GM19467 (cell line): ENCODE measurements around the gene DAB2IP.

Source experiments
- ATAC-seq: cut with Tn5 transposase; IDR thresholded peaks from one replicate; pipeline ENCODE4 v1.9.1; 2021; ENCODE audit warnings: mild to moderate bottlenecking, moderate library complexity; ENCODE audit not compliant: unreplicated experiment

The DAB2IP gene

DNA sequence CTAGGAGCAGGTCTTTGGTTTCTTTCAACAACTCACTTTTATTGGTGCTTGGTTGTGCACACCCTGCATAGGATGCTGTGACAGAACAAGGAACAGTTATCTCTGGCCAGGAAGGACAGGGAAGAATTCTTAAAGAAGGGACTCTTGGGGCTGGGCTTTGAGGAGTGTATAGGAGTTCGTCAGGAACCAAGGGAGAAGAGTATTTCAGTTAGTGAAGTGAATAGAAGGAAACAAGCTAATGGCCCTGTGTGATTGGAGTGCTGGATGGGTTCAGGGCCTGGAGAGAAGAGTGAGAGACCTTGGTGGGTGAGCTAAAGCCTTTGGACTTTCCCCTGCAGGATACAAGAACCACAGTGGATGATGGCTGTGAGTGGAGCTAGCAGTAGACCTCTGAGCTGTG is 32.2 kb downstream of the DAB2IP start:
- ATAC-seq = no peak

DNA sequence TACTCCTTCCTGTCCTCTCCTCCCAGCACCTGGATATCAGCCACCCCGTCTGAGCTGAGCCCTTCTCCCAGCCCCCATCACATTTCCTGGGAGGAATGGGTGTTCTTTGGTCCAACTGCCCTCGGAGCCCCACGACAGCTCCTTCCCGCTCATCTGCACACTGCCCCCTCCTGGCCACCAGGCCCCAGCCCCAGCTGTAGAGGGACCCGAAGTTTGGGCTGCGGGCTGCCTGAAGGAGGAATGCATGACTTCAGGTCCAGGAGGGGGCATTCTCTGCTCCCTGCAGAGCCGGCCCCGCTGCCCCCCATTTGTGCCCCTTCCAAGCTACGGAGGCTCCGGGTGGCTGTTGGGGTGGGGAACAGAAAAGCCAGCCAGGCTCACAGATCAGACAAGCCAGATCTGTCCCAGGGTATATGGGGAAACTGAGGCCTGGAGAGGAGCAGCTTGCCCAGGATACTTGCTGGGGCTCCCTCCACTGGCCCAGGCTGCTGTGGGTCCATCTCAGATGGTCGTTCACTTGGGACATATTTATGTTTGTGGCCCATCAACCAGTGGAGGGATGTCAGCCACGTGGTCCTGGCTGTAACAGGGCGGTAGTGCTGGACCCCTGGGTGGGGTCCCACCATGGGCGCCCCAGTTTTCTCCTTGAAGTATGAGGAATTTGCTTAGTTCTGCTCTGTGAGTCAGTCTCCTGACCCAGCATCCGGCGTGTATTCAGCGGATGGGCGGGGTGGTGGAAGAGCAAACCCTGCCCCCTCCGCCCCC is 33.1 kb downstream of the DAB2IP start:
- ATAC-seq = no peak

DNA sequence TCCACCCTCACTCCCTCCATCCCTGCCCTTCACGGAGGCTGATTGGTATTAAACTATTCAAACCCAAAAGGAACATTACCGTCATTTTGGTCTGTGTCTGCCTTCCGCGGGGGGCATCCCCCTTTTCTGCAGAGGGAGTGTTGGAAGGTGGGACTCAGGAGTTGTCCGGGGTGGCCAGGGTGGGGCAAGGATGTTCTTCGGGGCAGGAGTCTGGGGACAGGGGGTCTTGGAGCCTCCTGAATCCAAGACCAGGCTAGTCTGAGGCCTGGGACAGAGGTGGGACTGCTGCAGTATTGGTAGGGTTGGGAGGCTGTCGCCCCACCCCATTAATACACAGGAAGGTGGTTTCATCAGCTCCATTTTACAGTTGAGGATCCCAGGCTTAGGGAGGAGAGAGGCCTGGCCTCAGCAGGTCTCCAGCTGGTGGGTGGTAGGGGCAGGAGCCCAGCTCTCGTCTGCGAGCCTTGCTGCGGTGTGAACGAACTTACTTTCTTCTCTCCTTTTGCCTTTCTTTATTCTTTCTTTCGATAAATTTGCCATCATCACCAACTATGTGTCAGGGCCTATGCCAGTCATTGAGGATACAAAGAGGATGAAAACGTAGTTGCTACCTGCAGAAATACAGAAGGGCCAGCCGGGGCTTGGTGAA is 33.8 kb downstream of the DAB2IP start:
- ATAC-seq = no peak

DNA sequence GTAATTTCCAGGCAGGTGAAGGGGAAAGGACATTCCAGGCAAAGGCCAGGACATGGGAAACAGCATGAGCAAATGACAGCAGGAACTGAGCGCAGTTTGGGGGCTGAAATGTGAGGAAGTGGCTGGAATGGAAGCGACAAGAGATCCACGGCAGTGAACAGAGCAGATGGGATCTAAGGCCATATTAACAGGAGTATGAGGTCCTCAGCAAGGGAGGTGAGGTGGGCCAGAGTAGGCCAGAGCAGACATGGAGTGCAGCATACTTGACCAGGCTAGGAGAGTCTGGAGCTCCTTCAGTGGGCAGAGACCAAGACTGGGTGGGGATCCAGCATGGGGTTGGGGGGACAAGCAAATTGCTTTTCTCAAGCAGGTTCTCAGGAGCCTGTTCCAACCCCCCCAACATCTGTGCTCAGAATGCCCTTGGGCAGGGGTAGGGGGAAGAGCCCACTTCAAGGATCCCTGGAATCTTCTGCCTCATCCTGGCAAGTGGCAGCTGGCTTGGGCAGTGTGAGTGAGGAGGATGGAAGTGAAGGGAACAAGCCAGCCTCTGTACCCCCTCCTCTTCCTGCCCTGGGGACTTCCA is 34.5 kb downstream of the DAB2IP start:
- no peak for ATAC-seq

DNA sequence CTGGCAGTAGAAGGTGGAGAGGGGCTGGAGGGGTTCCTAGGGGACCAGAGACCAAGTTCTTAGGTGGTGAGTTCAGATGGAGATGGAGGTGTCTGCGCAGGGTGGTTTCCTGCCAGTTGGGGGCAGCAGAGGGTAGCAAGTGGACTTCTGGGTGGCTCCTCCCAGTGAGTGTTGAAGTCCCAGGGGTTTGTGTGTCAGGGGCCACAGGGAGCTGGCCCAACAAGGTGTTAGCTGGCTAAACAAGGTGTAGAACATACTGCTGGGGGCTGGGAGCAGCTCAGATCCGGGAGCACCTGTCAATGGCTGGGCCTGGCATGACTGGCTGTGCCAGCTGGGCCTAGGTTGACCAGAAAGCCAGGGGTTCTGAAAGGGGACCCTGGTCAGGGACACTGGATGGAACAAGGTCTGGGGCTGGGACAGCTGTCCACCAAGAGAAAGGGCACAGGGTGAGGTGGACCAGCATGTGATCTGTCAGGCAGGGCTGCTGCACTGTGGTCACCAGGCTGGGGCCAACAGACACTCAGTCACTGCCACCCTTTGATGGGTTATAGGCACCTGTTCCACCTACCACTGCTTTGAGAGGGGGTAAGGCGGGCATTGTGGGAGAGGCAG is 35.6 kb downstream of the DAB2IP start:
- ATAC-seq = no peak

DNA sequence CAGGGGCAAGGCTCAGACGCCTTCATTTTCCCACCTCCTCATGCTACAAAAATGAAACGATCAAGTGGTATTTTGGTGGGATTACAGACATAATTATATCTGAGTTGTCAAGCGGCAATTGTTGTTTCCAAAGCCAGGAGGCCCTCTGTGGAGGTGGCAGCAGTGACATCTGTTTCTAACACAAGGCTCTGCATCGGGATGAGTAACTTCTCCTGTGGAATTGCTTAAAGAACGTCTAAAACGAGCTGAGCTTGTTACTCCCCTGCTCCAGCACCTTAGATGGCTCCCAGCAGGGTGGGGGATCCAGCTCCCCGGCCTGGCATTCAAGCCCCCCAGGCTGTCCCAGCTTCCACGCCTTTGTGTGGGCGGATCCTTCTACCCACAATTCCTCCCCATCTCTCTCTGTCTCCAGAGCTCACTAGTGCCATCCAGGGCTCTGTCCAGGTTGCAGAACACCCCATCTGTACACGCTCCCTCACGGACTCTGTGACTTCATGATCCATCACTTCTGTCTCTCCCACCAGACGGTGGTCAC is 36.8 kb downstream of the DAB2IP start:
- no peak for ATAC-seq

DNA sequence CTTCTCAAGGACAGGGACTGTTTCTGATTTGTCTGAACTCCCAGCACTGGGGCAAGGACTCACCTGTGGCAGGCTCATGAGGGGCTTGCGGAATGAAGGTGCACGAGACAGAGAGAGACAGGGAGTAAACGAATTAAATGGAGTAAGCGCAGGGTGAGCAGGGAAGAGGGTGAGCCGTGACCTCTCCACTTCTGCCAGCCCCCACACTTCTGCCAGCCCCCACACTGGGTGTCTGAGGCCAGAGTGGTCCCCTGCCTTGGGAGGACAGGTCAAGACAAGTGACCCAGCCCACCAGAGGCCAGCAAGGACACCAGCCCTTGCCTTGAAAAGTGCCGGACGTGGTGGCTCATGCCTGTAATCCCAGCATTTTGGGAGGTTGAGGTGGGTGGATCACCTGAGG is 37.2 kb downstream of the DAB2IP start:
- no peak for ATAC-seq

DNA sequence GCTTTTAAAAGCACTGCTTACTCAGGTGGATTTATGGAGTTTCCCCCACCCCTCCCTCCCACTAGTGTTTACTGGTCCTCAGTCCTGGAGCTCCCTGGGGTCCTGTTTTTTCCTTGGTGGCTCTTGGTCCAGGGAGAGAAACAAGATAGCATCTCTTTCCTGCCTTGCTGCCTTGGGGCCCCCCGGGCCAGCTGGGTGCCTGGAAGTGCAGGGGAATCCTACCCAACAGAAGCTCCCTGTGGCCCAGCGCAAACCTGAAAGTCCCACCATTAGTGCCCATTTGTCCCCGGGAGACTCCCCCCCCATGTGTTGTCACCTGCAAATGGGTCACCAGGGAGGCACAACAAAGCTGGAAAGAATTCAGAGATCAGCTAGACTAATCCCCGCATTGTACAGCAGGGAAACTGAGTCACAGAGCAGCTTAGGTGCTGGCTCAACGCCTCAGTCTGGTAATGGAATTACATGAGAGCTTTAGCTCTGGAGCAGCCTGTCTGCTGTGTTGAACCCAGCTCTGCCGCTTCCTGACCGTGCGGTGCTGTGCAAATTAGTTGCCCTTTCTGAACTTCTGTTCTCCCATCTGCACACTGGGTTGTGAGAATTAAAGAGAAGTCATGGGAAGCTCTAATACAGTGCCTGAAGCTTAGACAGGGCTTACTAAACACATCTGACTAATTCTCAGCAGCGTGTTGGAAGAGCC is 38.2 kb downstream of the DAB2IP start:
- no peak for ATAC-seq

DNA sequence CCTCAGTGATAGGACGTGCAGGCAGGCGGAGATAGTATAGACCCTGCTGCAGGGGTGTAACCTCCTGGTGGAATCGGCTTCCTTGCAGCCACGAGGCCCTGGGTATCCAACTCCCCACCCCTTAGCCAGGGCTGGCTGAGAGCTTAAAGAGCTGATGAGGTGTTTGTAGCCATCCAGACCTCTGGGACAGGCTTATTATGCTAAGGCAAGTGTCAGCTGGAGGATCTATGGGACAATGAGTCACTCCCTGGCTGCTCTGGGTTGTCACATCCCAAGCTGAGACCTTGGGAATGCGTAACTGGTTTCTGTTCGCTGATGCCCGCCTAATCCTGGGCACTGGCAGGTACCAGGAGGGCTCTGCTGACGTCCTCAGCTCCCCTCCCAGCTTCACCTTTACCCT is 38.9 kb downstream of the DAB2IP start:
- ATAC-seq = no peak

DNA sequence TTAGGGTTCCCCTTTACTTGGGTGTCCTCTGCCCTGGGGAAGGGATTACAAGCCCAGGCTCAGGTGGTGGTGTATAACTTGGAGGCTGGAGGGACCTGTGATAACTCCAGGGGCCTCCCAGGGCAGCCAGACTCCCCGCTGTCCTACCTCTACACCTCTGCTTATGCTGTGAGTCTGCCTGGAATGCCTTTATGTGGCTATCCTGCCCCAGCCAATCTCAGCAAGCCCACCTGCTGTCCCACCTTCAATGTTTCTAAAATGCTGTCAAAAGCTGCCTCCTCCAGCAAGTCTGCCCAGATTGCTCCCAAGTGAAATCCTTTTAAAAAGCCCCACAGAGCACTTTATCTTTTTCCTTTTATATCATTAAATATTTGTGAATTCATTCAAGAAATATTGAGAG is 39.3 kb downstream of the DAB2IP start:
- no peak for ATAC-seq

DNA sequence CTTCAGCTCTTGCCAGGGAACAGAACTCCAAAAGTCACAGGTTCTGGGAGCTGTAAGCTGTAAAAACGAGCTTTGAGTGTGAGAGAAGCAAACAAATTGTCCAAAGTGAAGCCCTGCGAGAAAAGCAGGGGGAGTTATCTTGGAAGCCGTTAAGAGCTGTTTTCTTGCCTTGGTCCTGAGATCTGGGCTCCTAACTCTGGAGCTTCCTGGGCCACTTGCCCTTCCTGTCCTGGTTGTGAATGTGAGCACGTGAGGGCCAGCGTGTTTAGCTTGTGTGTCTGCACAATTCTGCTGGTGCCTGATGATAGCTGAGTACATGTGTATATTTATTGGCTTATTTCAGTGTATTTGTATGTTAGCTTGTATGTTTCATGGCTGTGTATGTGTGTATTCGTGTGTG is 40.5 kb downstream of the DAB2IP start:
- no peak for ATAC-seq

DNA sequence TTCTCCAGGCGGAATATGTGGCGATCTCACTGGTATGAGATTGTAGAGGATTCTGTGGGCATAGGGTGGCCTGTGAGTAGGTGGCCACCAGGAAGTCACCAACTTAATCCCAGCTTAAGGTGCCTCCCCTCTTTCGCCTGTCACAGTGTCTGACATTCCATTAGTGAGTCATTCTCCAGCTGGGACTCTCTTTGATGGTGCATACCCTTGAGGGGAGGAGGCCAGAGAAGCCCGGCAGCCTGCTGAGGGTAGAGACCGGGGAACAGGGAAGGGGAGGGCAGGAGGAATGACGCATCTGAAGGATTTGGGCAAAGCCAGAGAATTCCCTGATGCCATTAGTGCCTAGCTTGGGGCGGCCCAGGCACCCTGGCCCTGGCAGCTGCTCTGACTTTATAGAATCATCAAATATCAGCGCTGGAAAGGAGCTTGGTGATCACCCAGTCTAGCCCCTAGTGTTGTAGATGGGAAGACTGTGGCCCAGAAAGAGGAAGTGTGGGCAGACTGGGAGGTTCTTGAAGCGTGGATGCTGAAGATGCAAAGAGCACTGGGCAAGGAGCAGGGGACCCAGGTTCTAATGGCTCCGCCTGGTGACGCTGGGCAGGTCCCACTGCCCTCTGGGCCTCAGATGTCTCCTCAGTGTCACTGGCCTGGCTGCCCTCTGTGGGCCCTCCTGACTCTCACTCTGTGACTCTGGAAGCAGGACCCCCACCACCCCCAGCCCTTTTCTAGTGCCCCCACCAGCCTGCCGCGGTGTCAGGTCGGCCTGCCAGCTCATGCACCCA is 41.4 kb downstream of the DAB2IP start:
- ATAC-seq = no peak

DNA sequence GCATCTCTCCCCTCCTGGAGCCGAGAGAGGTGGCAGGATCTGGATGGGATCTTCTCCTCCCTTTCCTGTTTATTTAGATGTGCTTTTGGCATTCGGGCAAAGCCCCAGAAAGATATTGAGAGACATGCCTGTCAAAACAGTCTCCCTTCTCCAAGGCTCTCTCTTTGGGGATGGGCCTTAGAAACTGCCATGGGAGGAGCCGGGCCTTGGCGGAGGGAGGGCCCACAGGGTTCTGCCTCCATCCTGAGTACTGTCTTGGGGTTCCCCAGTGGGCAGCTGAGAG is 41.9 kb downstream of the DAB2IP start:
- no peak for ATAC-seq

DNA sequence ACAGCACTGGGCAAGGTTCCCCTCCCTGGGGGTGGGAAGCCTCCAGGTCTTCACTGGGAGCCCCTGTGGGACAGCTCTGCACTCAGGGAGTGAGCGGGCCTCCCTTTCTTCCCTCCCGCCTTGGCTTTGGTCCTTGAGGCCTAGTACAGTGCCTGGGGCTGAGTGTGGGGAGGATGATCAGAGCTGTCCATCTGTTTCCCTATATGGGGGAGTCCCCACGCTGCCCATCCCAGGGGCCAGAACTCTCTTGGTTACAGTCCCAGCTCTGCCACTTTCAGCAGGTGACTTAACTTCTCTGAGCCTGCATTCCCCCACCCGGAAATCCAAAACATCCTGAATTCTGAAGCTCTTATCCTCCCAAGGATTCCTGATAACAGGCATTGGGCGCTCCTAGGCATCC is 42.6 kb downstream of the DAB2IP start:
- no peak for ATAC-seq

DNA sequence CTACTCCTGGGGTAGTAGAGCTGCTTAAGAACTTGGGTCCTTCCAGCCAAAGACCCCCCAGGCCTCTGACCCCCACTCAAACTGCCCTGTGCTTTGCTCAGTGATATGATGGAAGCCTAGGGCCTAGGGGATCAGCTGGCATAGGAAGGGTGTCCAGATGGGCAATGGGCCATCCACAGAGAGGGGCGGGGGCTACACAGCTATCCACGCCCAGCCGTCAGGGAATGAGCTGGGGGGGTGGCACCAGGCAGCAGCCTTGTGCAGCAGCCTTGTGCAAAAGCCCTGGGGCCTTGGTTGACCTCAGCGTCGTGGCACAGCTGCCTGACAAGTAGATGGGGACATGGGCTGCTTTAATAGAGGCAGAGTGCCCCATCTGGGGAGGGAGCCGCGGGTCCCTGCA is 43.2 kb downstream of the DAB2IP start:
- no peak for ATAC-seq

DNA sequence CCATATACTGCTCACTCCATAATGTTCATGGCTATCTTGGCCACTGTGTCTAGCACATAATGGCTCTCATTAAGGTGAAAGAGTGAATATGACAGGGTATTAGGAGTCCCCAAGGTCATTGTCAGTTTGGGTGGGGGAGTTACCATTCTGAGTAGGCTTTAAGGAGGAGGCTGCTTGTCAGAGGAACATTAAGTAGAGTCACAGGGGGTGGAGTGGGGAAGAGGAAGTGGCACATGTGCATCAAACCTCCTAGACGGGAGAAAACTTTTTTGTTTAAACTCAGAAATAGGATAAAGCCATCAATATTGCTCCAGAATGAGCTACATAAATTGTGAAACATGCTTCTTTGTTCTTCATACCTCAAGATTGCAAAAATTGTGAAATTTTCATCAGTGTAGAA is 45.5 kb downstream of the DAB2IP start:
- ATAC-seq = no peak

DNA sequence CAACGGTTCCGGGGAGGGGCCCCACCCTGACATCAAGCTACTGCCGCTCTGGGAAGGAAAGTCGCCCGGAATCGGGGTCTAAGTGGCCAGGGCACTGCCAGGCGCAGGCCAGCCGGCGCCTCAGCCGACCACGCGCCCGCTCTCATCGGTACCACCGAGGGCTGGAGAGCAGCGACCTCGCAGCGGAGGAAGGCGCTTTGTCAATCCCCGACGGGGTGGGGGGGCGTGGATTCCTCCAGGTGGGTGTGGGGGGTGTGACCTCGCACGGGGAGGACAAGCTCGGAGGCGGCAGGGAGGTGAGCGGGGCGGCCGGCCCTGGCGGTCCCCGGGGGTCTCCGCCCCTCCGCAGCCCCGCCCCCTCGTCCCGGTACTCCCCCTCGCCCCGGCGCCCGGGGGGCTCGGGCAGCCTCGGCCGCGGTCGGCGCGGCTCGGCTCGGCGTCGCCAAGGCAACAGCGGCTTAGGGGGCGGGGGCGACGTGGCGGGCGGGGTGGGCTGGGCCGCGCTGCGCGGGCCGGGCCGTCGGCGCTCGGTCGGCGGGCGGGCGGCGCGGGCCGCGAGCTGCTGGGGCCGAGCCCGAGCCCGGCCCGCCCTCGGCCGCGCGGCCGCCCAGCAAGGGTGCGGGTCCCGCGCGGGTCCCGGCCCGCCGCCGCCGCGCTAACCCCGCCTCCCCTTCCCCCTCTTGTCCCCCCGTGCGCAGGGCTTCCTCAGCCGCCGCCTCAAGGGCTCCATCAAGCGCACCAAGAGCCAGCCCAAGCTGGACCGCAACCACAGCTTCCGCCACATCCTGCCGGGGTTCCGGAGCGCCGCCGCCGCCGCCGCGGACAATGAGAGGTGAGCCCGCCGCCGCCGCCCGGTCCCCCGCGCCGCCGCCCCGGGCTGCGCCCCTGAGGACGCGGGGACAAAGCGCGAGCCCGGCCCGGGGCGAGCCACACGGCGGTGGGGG is 47.5 kb downstream of the DAB2IP start:
- ATAC-seq = peak; percentile 71

DNA sequence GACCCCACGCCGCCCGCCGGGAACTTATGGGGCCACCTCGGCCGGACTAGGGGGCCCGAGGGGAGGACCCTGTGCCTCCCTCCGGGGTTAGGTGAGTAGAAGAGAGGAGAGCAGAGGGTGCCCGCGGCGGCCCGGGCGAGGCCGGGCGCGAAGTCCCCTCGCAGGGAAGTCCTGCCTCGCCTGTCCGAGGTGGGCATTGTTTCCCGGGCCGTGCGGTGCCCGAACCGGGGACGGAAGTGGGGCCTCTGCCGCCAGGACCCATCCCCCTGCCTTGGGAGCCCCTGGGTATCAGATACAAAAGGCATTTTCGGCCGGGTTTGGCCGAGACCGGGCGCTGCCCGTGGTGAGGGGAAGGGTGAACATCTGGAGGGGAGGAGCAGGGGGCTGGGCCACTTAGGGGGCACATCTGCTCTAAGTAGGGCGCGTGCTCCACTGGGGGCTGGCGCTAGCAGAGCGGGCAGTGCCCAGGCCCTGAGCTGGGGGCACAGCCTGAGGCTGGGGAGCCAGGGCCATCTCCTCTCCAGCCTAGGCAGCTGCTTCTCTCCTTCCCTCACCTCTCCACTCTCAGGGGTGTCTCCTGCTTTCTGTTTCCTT is 48.2 kb downstream of the DAB2IP start:
- ATAC-seq = peak; percentile 27
